Hindlimb muscle (tissue), 1 donor: Measurements from ENCODE around the gene TMEM252. TPM values are rescaled to one million over a fixed set of nuclear protein-coding genes. Genes with fewer than 3 reads are reported as not detected.

Experiments used
- DNase-seq: peaks from one replicate; pipeline ENCODE4 v3.0.0-alpha.2; 2013
- polyA plus RNA-seq: library from polyadenylated mRNA; unstranded; fragments of 120-200 nt; gene quantifications from one replicate; pipeline ENCODE4 v1.2.1, GENCODE V29; 2013; ENCODE audit not compliant: insufficient read length

Gene TMEM252, protein sequence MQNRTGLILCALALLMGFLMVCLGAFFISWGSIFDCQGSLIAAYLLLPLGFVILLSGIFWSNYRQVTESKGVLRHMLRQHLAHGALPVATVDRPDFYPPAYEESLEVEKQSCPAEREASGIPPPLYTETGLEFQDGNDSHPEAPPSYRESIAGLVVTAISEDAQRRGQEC
- polyA plus RNA-seq = 1.8 TPM

DNA sequence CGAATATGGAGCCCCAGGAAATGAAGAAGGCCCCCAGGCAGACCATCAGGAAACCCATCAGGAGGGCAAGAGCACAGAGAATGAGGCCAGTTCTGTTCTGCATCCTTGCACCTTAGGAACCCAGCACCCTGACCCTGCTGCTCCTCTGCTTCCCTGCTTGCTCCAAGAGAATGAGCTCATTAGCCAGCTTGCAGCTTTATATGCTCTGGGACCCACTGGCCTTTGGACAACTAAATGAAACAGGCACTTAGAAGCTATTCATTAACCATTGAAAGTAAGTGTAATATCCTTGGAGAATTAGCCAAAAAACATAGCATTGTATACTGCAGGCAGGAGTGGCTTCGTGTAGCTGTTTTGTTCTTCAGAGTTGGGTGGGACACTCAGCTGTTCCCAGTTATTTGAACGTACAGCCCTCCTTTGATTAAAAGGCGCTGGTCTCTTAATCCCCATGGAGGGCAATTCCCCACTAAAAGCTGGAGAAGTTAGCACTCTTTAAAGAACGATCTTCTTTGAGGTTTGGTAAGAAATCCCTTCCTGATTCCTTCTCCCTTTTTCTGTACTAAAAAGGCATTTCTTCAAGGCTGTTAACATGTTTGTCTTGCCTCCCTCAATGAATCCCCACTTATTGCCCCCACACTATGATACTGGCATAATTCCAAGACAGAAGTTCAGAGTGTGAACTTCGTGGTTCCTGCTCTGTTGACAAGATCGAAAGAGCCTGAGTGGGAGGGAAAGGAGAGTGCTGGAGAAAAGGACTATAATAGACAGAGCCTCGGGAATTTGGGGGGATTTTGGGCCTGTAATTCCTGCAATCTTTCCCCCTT, at the start of gene TMEM252:
Gene TMEM252 (minus strand): TSS at position 172 of the 824 bp plus-strand sequence. CDS start 69 bp downstream, at position 103.
- no peak for DNase-seq

DNA sequence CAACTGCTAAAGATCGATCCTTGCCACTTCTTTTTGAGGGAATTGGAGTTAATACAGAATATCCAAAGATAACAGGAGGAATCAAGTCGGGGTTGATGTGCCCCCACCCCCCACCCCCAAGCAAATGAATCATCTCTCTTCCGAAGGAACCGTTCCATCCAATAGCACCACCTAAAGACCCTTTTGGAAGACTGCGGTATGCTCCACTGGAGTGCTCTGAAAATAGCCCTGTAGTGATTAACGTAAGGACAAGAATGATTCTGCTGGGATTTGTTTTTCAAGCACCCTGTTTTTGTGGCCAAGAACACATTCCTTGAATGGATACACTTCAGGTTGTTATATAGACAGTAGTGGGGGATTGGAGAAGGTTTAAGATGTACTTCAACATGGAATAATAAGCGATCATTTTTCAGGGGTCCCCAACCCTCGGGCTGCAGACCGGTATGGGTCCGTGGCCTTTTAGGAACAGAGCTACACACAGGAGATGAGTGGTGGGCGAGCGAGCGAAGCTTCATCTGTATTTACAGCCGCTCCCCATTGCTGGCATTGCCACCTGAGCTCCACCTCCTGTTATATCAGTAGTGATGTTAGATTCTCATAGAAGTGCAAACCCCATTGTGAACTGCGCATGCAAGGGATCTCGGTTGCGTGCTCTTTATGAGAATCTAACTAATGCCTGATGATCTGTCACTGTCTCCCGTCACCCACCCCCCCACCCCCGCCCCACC, 44.5 kb upstream of the TMEM252 start:
- DNase-seq = no peak

DNA sequence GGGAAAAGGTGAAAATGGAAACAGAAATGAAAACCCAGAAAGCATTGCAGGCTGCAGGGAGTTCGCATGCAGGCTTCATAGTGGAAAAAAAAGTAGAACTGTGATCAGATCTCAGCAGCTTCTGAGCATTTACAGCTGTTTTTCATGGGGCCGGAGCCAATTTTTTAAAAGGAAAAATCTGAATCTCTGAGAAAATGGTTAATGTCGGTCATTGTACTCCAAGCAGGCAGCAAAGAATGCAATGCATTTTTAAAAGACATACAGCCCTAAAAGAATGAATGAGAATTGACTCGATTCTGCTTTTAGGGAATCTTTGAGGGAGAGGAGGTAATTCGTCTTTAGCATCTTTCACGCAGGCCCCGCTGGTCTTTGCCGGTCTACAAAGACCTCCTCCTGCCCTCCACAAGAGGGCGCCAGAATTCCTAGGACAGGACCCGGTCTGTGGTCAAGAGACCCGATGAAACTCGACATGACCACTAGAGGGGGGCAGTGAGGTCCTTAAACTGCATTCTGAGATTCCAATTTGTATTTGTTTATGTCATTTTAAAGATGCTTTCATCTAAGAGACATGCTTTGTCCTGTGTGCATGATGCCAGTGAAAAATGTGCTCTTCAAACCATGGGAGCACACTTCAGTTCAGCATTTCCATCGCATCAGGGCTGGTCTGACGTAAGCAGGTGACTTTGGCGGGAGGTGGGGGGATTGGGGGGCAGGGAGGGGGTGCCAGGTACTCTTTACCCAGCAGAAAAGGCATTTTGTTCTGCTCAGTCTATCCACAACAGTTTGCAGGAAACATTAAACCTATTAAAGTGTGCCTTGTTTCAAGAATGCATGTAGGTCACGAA, 43.7 kb upstream of the TMEM252 start:
- DNase-seq = peak; percentile 83

DNA sequence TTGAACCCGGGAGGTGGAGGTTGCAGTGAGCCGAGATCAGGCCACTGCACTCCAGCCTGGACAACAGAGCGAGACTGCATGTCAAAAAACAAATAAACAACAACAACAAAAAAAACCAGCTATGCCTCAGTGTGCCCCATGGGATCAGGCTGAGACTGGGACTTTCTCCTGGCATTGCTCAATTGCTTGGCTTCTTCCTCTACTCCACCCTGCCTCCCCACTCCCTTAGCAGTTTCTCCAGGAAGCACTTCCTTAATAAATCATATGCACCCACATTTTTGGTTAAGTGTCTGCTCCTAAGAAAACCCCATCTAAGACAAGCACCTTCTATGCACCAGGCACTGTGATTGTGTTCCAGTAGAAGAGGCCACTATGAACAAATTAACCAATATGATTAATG, 41.0 kb upstream of the TMEM252 start:
- no peak for DNase-seq

DNA sequence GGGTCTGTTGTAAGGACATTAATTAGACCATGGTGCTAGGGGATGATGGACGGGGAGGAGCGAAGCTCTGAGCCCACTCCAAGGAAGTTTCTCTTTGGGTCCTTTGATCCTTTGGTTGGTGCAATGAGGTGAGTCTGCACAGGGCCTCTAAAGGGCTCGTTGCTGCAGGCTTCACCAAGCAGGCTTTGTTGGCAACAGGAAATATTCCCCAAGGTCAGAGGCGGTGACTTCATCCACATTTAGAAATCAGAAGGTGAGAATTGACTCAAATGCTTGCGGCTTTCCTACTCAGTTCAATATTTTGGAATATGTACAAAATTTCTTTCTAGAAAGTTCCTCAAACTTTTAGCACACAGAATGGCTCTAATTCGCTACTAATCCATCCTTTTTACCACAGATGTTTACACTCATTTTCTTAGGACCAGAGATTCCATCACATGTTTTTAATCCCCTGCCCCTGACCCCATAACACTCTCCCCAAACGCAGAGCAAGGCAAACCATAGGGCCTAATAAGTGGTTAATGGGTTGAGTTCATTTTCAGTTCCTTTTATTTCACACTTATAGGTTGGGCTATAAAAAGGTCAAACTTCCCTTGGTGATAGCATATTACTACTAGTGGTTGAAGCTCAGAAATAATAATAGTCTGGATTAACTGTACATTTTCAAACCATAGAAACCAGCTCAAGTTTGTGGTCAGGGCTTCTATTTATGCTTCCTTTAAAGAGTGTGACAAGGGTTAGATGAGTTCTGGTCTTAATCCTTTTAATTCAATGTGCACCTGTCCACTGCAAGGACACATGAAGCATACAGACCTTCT, 37.3 kb upstream of the TMEM252 start:
- no peak for DNase-seq

DNA sequence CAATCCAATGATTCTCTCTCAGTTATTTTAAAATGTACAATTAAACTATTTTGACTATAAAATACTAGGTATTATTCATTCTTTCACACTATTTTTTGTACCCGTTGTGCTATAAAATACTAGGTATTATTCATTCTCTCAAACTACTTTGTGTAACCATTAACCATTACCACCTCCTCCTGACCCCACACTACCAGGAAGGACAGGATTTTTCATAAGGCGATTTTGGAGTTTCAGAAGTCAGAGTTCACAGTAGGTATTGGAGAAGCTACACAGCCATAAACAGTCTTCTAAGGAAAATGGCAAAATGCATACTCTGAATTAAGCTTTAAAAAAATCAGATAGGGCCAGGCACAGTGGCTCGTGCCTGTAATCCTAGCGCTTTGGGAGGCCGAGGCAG, 35.1 kb upstream of the TMEM252 start:
- DNase-seq = no peak

DNA sequence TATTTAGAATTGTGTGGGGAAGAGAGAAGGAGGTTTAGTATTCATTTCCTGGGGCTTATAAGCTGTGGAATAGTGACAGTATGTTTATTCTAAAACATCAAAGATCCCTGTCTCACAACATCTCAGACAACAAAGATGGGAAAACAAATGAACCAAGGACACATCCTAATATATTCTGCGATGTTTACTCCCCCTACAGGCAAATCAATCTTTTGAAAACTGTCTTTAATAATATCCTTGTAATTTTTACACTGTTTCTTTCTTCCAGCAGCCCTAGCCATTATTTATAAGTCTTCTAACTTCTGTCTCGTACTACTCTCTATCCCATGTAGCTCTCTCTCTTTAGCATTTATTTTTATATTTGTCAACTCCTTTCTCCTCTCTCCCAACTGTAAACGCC, 33.5 kb upstream of the TMEM252 start:
- DNase-seq = no peak

DNA sequence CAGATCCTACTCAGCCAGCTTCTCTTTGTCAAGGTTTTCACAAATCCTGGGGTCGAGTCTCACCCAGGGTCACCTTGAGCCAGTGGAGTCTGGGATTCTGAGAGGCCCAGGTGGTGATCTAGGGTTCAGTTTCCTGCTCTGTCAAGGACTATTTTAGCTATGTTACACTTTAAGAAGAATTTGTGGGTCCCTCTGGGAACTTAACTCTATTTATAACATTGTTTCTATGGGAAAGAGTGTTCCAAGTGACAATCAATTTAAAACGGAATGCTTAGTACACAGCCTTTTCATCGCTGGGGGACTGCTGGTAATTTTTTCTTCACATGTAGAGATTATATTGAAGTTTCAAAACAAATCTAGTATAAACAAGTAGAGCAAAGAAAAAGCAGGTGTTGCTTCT, 26.9 kb upstream of the TMEM252 start:
- no peak for DNase-seq

DNA sequence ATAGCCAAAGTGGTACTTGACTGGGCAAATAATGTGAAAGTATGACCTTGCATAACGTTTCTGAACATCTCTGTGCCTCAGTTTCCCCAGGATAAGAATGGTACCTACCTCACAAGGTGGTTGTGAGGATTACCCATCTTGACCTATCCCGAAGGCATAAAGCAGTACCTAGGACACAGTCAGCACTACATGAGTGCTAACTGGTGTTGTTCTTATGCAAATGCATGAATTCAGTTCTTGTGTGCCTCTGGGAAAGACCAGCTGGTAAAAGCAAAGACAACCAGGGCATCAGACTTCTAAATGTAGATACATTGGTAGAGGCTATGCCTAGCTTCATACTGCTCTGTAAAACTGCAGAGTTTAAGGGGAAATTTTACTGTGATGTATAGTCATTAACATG, 21.8 kb upstream of the TMEM252 start:
- DNase-seq = no peak

DNA sequence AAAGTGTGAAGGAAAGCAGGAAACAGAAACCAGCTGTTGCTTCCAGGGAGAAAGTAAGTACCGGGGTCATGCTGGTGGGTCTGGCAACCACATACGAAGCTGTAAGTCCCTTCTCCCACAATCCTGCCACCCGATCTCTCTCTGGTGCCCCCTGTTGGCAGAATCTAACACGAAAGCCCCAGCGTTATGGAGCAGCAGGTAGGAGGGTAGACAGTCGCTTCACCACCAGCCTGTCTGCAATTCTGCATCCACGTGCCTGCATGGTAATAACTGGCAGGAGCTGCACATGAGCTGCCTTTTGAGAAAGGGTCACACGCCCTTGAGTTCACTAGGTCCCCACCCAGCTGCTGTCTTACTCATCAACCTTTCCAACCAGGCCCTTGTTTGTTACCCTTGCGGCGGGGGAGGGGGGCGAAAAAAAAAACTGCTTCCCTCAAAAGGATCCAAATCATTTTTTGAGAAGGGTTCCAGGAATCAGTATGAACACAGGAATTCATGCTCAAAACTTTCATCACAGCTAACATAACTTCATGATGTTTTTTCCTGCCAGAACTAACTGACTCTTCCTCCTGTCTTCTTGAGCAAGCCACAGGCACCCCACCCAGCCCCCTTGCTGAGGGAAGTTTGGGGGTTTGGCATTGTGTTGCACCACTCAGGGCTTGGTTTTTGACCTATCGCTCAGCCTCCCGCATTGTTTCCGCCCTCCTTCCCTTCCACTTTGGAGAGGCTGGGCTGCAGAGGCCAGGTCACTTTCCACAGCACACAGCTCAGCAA, 19.6 kb upstream of the TMEM252 start:
- DNase-seq = no peak

DNA sequence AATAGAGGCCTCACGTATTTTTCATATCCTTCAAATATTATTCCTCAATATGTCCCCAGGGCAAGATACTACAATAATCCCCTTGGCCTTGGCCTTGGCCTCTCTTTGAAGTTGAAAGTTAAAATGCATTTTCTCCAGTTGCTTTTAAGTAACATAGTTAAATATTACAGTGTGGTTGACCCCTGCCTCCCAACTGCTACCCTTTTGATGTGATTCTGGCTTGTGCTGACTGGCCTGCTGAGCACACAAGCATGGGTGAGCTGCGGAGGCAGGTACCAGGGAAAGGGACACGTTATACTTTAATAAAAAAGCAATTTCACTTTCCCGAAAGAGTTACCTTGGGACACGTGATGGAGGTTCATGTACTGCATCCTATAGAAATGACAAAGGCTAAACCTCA, 17.9 kb upstream of the TMEM252 start:
- no peak for DNase-seq

DNA sequence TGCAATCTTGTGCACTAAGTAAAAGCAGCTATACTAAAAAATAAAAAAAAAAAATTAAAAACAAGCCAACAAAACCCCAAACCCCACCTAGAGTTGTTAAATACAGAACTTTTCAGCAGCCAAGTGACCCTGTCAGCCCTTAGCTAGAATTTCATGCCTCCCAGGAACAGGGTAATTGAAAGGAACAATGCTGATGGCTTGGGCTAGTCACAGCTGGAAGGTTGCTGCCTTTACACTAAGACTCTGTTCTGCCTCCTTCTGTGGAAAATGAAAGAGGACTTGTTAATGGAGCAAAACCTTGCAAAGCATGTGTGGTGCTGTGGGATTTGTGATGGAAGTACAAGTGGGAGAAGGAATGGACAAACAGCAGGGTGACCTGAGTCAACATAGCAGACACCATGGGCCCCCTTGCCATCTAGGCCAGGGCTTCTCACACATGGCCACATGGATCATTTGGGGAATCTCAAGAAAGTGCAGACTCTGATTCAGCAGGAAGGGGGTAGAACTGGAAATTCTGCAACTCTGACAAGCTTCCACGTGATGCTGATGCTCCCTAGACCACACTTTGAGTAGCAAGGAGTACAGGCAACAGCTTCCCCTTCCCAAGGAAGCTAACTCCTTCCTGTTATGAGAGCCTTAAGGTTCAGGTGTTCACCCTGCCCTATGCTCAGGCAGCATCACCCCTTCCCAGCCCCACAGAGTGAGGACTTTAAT, 14.9 kb upstream of the TMEM252 start:
- no peak for DNase-seq

DNA sequence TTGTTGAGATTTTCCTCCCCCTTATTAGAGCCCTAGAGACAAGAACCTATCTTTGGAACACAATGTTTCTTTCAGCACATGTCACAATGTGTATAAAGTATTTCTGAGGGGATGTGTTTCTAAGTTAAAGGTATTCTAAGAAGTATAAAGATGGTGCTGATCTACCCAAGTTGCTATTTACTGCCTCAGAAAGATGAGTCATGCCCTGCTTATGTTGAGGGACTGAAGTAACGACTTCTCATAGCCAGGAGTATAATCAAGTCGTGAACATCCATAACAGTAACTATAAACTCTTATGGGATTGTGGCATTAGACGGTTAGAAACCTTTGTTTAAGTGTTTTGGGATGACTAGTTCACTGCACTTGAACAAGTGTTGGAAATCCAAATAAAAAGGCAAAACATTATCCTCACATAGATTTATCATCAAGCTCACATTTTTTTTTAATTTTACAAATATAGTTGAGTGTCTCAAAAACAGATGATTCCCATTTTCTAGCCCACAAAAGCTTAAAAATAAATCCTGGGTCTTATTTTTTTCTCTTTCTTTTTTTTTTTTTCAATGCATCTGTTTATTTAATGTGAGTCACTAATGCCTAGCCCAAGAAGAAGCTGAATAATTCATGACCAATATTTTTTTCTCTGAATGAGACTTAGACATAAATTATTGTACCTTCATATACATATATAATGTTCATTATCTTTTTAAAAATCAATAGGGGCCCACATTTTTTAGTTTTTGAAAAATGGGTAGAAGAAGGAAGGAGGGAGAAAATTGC, 12.2 kb upstream of the TMEM252 start:
- DNase-seq = no peak

DNA sequence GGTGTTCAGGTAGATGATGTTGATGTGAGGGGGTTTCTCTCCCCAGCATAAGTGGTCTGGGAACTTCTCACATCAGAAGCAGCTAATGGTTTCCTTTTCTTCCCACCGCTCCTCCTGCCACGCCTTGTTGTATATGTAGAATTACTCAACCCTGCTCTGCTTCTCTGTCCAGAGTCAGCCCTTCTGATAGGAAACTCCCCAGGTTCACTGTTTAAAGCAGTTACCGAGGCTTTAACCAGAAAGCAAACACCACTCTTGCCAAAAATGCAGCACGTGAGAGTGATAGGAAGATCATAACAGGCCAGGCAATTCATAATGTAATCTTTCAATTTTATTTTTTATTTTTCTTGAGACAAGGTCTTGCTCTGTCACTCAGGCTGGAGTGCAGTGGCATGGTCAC, 10.5 kb upstream of the TMEM252 start:
- DNase-seq = no peak

DNA sequence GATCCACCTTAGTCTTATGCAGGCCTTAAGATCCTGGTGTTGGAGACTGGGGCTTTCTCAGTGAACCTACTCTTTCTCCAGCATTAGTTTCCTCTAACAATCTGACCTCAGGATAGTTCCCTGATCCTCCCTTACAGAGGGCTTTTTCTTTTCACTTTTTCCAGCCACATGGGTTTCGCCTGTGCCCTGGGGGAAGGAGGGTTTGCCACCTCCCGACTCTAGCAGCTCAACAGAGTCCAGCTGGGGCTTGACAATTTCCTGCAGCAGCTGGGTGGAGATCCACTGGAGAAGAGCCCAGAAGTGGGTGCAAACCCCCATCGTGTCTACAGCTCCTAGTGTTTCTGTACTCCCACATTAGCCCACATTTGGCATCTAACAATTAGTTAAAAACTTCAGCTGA, 7.6 kb upstream of the TMEM252 start:
- no peak for DNase-seq

DNA sequence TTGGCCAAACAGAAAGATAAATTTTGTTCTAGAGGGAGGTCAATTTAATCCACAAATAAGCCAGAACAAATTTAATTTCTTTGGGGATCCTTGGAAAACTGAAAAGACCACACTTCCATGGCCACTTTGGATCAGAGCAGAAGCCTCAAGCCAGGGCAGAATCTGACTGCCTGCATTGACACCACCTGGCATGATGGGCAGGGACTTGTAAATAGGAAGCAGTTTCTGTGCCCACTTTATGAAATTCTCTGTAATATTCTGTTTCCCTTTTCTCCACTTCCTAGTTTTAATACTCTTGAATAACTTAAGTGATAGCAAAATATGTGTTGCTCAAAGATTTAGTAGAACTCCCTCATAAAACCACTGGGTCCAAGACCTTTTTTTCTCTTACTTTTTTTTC, 6.7 kb upstream of the TMEM252 start:
- no peak for DNase-seq

DNA sequence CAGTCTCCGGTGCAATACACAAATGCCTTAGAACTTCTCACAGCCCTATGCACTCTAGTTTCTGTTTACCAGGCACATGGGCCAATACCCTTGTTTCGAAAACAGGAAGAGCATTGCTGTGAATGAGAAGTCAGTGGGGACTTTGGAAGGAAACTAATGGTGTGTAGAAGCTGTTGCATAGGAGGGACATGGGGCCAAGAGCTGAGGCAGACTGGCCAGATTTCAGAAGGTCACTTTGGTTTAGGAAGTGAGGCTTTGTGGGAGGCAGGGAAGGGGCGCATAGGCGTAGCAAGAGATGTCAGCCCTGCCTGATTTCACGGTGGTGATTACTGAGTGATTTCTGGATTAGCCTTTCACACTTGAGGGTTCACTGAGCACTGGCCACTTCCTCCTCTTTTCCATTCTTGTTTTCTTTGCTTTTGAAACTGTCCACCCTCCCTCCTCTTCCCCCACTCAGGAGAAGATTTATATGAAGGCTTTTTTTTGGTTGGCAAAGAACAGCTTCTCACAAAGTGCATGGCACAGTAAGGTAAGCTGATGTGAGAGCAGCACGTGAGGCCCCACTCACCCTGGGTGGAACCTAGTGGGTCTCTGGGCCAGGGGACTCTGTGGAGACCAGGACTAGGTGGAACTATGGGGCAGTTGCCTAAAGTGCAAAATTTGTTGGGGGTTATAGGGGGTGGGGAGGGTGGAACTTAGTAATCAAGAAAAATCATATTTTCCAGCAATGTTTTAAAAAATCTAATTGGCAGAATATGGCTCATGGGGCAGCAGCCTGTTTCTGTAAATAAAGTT, 6.1 kb upstream of the TMEM252 start:
- DNase-seq = no peak

DNA sequence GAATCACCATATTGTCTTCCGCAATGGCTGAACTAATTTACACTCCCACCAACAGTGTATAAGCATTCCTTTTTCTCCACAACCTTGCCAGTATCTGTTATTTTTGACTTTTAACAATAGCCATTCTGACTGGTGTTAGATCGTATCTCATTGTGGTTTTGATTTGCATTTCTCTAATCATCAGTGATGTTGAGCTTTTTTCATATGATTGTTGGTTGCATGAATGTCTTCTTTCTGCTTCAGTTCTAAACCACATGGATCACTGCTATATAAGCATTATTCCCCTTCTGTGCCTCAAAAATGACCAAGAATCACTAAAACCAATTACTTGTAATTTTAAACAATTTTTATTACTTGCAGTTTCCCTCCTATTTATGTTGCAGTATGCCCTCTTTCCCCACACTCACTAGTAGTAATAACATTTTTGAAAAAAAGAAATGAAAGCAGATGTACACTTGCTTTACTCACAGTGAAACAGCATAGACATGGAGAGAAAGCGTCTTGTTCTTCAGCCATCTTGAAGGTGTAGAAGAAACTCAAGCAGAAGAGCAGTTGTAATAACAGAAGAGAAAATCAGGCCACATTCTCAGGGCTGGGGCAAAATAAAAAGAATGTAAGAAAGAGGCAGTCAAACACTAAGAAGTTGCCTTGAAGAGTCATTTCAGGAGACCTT, 4.5 kb upstream of the TMEM252 start:
- DNase-seq = no peak
